ENCODE data around the gene RPLP2.

Gene RPLP2

DNA sequence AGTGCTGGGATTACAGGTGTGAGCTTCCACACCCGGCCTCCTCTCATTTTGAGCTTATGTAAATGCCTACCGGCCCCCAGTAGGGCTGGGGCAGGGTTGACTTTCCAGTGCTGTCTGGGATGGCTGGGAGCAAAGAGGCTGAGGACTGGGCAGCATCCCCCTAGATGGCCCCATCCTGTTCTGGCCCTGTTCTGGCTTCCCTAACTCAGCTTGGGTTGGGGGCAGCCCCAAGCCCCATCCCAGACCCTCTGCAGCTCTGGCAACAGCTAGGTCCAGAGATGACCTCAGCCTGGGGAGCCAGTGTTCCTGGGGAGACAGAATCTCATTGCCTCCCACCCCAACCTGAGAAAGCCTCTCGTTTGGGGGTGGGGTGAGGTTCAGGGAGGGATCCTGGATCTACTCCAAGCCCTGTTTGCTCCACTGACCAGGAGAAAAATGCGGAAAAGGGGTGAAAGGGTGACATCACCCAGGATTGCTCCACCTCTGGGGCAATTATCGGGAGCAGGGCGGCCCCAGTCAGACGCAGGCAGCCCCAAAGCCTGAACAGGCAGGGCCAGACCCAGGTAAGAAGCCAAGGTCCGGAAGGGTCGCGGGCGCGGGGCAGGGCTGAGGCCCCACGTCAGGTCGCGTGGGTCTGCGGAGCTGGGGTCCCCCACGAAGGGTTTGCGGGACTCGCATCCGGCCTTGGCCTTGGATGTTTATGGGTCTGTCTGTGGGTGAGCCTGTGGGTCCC lies 8.8 kb downstream of the RPLP2 start, which contains the start of gene PNPLA2:
Gene PNPLA2, plus strand, starts transcription at position 519 of the 733 bp plus-strand sequence. CDS start 805 bp downstream, outside the sequence.
- TF ChIP-seq, protein P1, sequence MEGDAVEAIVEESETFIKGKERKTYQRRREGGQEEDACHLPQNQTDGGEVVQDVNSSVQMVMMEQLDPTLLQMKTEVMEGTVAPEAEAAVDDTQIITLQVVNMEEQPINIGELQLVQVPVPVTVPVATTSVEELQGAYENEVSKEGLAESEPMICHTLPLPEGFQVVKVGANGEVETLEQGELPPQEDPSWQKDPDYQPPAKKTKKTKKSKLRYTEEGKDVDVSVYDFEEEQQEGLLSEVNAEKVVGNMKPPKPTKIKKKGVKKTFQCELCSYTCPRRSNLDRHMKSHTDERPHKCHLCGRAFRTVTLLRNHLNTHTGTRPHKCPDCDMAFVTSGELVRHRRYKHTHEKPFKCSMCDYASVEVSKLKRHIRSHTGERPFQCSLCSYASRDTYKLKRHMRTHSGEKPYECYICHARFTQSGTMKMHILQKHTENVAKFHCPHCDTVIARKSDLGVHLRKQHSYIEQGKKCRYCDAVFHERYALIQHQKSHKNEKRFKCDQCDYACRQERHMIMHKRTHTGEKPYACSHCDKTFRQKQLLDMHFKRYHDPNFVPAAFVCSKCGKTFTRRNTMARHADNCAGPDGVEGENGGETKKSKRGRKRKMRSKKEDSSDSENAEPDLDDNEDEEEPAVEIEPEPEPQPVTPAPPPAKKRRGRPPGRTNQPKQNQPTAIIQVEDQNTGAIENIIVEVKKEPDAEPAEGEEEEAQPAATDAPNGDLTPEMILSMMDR (IDR thresholded peaks at IDR 0.05; ENCODE audit: low read depth, low read length, missing control alignments): no peak
- peak within 1 kb of the TSS; percentile 60 for H3K4me3 ChIP-seq (replicated peaks; ENCODE audit: low read depth, low read length)
- no peak for DNase-seq (ENCODE audit: extremely low read depth, low read depth)

DNA sequence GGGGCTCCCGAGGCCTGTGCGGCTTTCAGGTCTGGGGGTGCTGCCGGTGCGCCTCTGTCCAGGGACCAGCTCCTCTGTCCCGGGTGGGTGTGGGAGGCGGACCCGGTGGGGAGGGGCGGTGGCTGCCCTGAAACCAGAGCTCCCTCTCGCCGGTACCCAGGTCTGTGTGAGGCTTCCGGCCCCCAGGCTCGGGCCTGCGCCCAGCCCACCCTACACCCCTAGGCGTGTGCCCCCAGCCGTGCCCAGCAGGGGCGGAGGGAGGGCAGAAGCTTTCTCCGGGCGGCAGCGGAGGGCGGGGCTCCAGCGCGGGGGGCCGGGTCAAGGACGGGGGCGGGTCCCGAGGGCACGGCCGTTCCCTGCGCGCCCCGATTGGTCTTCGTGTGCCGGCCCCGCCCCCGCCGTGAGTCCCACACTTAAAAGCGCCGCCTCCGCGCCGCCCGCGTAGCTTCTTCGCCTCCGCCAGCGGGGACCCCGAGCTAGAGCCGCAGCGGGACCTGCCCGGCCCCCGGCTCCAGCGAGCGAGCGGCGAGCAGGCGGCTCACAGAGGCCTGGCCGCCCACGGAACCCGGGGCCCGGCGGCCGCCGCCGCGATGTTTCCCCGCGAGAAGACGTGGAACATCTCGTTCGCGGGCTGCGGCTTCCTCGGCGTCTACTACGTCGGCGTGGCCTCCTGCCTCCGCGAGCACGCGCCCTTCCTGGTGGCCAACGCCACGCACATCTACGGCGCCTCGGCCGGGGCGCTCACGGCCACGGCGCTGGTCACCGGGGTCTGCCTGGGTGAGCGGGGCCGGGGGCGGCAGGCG lies 9.6 kb downstream of the RPLP2 start:
- H3K4me3 ChIP-seq (replicated peaks; ENCODE audit: low read depth, low read length): peak overlapping the region; percentile 60
- TF ChIP-seq, protein P1 (IDR thresholded peaks at IDR 0.05; ENCODE audit: low read depth, low read length, missing control alignments): no peak
- DNase-seq (ENCODE audit: extremely low read depth, low read depth): no peak

DNA sequence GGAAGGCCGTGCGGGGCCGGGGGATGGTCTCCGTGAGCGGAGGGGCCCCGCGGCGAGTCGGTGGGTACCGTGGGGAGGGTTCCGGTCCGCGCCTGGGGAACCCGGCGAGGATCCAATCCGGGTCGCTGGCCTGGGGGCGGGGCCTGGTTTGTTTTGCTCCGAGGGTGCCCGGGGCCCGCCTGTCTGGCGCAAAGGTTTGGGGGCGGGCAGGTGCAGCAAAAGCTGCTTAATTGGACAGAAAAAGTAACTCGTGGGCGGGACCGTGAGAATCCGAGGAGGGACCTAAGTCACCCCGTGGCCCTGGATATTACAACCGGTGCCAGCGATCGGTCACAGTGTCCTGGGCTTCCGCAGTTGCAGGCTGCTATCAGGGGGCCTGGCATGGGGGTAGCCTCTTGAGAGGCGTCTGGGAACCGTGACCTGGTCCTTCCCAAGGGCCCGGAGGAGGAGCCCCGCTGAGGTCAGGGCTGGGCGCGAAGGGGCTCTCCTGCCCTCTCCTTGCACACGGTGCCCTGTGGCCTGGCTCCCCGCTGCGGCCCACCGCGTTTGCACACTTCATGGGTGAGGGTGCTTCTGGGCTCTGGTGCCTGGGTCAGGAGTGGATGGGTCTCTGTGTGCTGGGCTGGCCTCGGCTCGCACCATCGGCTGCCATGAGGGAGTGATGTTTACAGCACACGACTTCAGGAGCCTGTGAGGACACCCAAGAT lies 10.3 kb downstream of the RPLP2 start:
- no peak for DNase-seq (ENCODE audit: extremely low read depth, low read depth)
- TF ChIP-seq, protein P1 (IDR thresholded peaks at IDR 0.05; ENCODE audit: low read depth, low read length, missing control alignments): no peak
- peak overlapping the region; percentile 60 for H3K4me3 ChIP-seq (replicated peaks; ENCODE audit: low read depth, low read length)

DNA sequence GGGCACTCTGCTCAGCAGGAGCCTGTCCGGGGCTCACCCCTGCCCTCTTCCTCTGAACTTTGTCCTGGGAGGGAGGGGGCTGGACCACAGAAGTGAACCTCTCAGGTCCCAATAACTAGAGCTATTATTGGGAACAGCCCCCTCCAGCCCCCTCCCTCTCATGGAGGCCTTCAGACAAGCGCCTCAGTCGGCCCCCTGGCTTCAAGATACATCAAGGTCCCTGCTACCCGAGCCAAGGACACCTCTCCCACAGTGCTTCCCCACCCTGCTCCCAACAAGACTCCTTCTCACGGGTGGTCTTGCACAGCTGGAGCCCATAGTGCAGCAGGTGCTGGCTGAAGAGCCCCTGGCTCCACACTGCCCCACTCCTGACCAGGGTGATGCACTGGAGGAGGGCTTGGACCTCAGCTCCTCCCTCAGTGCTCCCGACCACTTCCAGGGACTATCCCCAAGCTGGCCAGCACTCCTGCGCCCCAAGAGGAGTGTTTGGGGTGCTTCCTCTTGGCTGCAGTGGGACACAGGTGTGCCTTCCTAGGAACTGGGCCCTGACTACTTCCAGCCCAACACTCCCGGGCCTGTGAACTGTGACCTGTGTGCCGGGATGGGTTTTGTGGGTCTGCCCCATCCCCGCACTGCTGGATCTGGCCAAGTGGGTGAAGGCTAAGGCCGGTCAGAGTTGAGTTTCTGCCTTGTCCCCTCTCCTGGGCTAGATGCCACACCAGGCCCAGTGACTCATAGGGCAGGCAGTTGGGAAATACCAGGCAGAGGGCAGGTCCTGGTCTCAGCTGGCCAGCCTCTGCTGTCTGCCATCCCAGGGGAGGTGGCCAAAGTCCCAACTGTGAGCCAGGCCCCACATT lies 11.1 kb downstream of the RPLP2 start:
- DNase-seq (ENCODE audit: extremely low read depth, low read depth): no peak

DNA sequence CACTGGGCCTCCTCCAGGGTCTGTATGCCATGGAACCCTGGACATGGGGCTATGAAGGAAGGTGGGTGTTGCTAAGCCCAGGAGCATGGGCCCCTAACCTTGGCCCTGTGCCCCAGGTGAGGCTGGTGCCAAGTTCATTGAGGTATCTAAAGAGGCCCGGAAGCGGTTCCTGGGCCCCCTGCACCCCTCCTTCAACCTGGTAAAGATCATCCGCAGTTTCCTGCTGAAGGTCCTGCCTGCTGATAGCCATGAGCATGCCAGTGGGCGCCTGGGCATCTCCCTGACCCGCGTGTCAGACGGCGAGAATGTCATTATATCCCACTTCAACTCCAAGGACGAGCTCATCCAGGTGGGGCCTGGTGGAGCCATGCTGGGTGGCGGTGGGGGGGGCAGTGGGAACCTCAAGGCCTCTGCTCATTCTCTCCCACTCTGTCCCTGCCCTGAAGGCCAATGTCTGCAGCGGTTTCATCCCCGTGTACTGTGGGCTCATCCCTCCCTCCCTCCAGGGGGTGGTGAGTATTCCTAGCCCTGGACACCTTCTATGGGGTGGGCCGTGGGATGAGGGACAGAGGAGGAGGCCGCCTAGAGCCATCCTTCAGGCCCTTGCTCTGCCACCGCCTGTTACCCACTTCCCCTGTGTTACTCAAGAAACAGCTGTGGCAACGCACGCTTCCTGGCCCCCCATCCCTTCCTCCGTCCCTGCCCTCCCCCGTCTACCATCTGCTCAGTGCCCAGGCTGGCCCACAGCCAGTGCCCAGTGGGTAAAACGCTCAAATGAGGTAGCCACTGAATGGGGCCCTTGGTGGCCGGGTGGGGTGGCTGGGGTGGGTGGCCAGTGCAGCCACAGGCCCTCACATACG lies 12.0 kb downstream of the RPLP2 start:
- no peak for DNase-seq (ENCODE audit: extremely low read depth, low read depth)
- H3K4me3 ChIP-seq (replicated peaks; ENCODE audit: low read depth, low read length): peak overlapping the region; percentile 60; the same call in 1 of the 2 replicates
- TF ChIP-seq, protein P1 (IDR thresholded peaks at IDR 0.05; ENCODE audit: low read depth, low read length, missing control alignments): no peak

More for the DNA sequence above, 11.1 kb downstream of the RPLP2 start:
- peak overlapping the region; percentile 60 for H3K4me3 ChIP-seq (replicated peaks; ENCODE audit: low read depth, low read length)
- TF ChIP-seq, protein P1 (IDR thresholded peaks at IDR 0.05; ENCODE audit: low read depth, low read length, missing control alignments): no peak
